HG03175 (cell line): ENCODE measurements around the gene MYL4.
A peak's percentile ranks its signal among the peaks of the same experiment; 100 is the strongest.

Experiments used
- ATAC-seq: cut with Tn5 transposase; IDR thresholded peaks from one replicate; pipeline ENCODE4 v1.9.1; 2021; ENCODE audit warnings: mild to moderate bottlenecking, moderate library complexity; ENCODE audit not compliant: unreplicated experiment

MYL4 gene

GRCh38 chr17:47239619-47239966 lies 30.4 kb downstream of the MYL4 start:
- ATAC-seq: no peak

- no peak for ATAC-seq
These were observed 31.0 kb downstream of the MYL4 start for GRCh38 chr17:47239967-47240651.

- ATAC-seq: no peak
These were observed 31.7 kb downstream of the MYL4 start for GRCh38 chr17:47240806-47241205.

- no peak for ATAC-seq
These were observed 33.5 kb downstream of the MYL4 start for GRCh38 chr17:47242648-47243047.

- ATAC-seq: no peak
These were observed 34.8 kb downstream of the MYL4 start for GRCh38 chr17:47243737-47244598.

- no peak for ATAC-seq
These were observed 35.5 kb downstream of the MYL4 start for GRCh38 chr17:47244697-47245096.

- no peak for ATAC-seq
These were observed 37.0 kb downstream of the MYL4 start for GRCh38 chr17:47246120-47246519.

GRCh38 chr17:47250855-47251254 lies 41.7 kb downstream of the MYL4 start:
- no peak for ATAC-seq

- no peak for ATAC-seq
These were observed 42.3 kb downstream of the MYL4 start for GRCh38 chr17:47251421-47251940.

GRCh38 chr17:47252209-47252608 lies 43.1 kb downstream of the MYL4 start:
- no peak for ATAC-seq

- no peak for ATAC-seq
These were observed 43.8 kb downstream of the MYL4 start for GRCh38 chr17:47252766-47253512.

GRCh38 chr17:47253541-47254402 lies 44.6 kb downstream of the MYL4 start, which contains the start of gene ITGB3:
ITGB3 (plus strand) TSS chr17:47253827; CDS start chr17:47253862, 35 bp downstream.
- ATAC-seq: peak; percentile 87

GRCh38 chr17:47254403-47254943 lies 45.3 kb downstream of the MYL4 start:
- ATAC-seq: no peak

- no peak for ATAC-seq
These were observed 48.6 kb downstream of the MYL4 start for GRCh38 chr17:47257651-47258339.

- ATAC-seq: no peak
These were observed 53.4 kb downstream of the MYL4 start for GRCh38 chr17:47262586-47262985.

GRCh38 chr17:47264166-47264565 lies 55.0 kb downstream of the MYL4 start:
- ATAC-seq: no peak

- no peak for ATAC-seq
These were observed 56.9 kb downstream of the MYL4 start for GRCh38 chr17:47265983-47266541.

GRCh38 chr17:47266782-47267181 lies 57.6 kb downstream of the MYL4 start:
- no peak for ATAC-seq

GRCh38 chr17:47267354-47267828 lies 58.2 kb downstream of the MYL4 start:
- no peak for ATAC-seq
